ENCODE measurements around the gene NEURL1B. TPM values are rescaled to one million over a fixed set of nuclear protein-coding genes. Genes with fewer than 3 reads are reported as not detected.

Gene NEURL1B
- polyA plus RNA-seq, 1 donor (not counting 4 experiments of a cell fraction or from before 2014, with no cell fraction given), result 0.43 TPM

- DNase-seq (ENCODE audit: low read depth, low spot score) (no peak), FAIRE-seq (no peak)
- Histone ChIP-seq H3K36me3 (ENCODE audit: control insufficient read depth in 2 of 2, extremely low read depth in 1 of 2, insufficient read depth in 2 of 2, low read length in 2 of 2) (no peaks in the 10 kb centered on the region), H3K4me3 (ENCODE audit: control insufficient read depth in 2 of 3, extremely low read depth in 1 of 3, insufficient read depth in 2 of 3, low read depth in 1 of 3, low read length in 3 of 3) (no peak overlapping the region), H3K27ac (ENCODE audit: control insufficient read depth, insufficient read depth, low read length) (no peak overlapping the region), H3K9me3 (ENCODE audit: control insufficient read depth, low read depth, low read length) (no peaks in the 10 kb centered on the region), H3K79me2 (ENCODE audit: control insufficient read depth, insufficient read depth, low read length) (no peaks in the 10 kb centered on the region), H3K9me1 (ENCODE audit: control insufficient read depth, extremely low read depth, insufficient read depth, low read length) (no peaks in the 10 kb centered on the region), H2AFZ (ENCODE audit: control insufficient read depth, low read length) (no peak overlapping the region), H3K4me1 (ENCODE audit: control insufficient read depth, extremely low read depth, insufficient read depth, low read length) (peaks cover 4% of the 10 kb centered on the region), H3K9ac (ENCODE audit: control insufficient read depth, extremely low read depth, insufficient read depth, low read length) (no peak overlapping the region), H3K27me3 (ENCODE audit: control insufficient read depth, extremely low read depth, insufficient read depth, low read length) (no peaks in the 10 kb centered on the region), H4K20me1 (ENCODE audit: control insufficient read depth, extremely low read depth, insufficient read depth, low read length) (no peaks in the 10 kb centered on the region), H3K4me2 (ENCODE audit: control insufficient read depth, extremely low read depth, insufficient read depth, low read depth, low read length) (no peak overlapping the region)
- dilution Hi-C loops (cut with MboI; ENCODE audit: extremely low pct_ligation_motif_present, low sequenced_read_pairs), result no loop called here
- TF ChIP-seq CTCF (optimal IDR thresholded peaks at IDR 0.05 in 1 of 3, IDR thresholded peaks at IDR 0.05 in 1 of 3, conservative IDR thresholded peaks at IDR 0.05 in 1 of 3; ENCODE audit: extremely low read depth in 1 of 3, insufficient read depth in 2 of 3, low read length in 3 of 3), result no peak
- TF ChIP-seq EZH2 (IDR thresholded peaks at IDR 0.05; ENCODE audit: low read length), result no peak
Observed at GRCh38 chr5:172672681-172673080, 31.6 kb downstream of the NEURL1B start.

GRCh38 chr5:172674155-172674554, 33.1 kb downstream of the NEURL1B start:
- dilution Hi-C loops (cut with MboI; ENCODE audit: extremely low pct_ligation_motif_present, low sequenced_read_pairs), result no loop called here
- no peak overlapping the region for H2AFZ ChIP-seq (ENCODE audit: control insufficient read depth, low read length)
- H3K9me3 ChIP-seq (ENCODE audit: control insufficient read depth, low read depth, low read length), result no peaks in the 10 kb centered on the region
- H4K20me1 ChIP-seq (ENCODE audit: control insufficient read depth, extremely low read depth, insufficient read depth, low read length), result no peaks in the 10 kb centered on the region
- no peaks in the 10 kb centered on the region for H3K36me3 ChIP-seq (ENCODE audit: control insufficient read depth in 2 of 2, extremely low read depth in 1 of 2, insufficient read depth in 2 of 2, low read length in 2 of 2)
- H3K9ac ChIP-seq (ENCODE audit: control insufficient read depth, extremely low read depth, insufficient read depth, low read length), result no peak overlapping the region
- no peaks in the 10 kb centered on the region for H3K4me1 ChIP-seq (ENCODE audit: control insufficient read depth, extremely low read depth, insufficient read depth, low read length)
- FAIRE-seq (no peak), DNase-seq (ENCODE audit: low read depth, low spot score) (no peak)
- H3K9me1 ChIP-seq (ENCODE audit: control insufficient read depth, extremely low read depth, insufficient read depth, low read length), result no peaks in the 10 kb centered on the region
- TF ChIP-seq CTCF (optimal IDR thresholded peaks at IDR 0.05 in 1 of 3, IDR thresholded peaks at IDR 0.05 in 1 of 3, conservative IDR thresholded peaks at IDR 0.05 in 1 of 3; ENCODE audit: extremely low read depth in 1 of 3, insufficient read depth in 2 of 3, low read length in 3 of 3), result no peak
- TF ChIP-seq EZH2 (IDR thresholded peaks at IDR 0.05; ENCODE audit: low read length), result no peak
- no peaks in the 10 kb centered on the region for H3K79me2 ChIP-seq (ENCODE audit: control insufficient read depth, insufficient read depth, low read length)
- no peaks in the 10 kb centered on the region for H3K27me3 ChIP-seq (ENCODE audit: control insufficient read depth, extremely low read depth, insufficient read depth, low read length)
- H3K27ac ChIP-seq (ENCODE audit: control insufficient read depth, insufficient read depth, low read length), result no peak overlapping the region
- no peak overlapping the region for H3K4me3 ChIP-seq (ENCODE audit: control insufficient read depth in 2 of 3, extremely low read depth in 1 of 3, insufficient read depth in 2 of 3, low read depth in 1 of 3, low read length in 3 of 3)
- no peak overlapping the region for H3K4me2 ChIP-seq (ENCODE audit: control insufficient read depth, extremely low read depth, insufficient read depth, low read depth, low read length)

Measured in keratinocyte (primary cell).